Measurements from ENCODE around the gene PROSER3.
A peak's percentile ranks its signal among the peaks of the same experiment; 100 is the strongest.

The PROSER3 gene

GRCh38 chr19:35775298-35776101 is 17.5 kb downstream of the PROSER3 start, which contains the start of gene ARHGAP33:
Gene ARHGAP33, plus strand, starts transcription at chr19:35775564. Its CDS starts 95 bp downstream, at chr19:35775659.
- DNase-seq (ENCODE audit: low read depth in 3 of 3, low spot score in 1 of 3), result peak; percentile 95 to 97 (median 96)

- DNase-seq (ENCODE audit: low read depth in 3 of 3, low spot score in 1 of 3), result no peak
Measured at GRCh38 chr19:35776102-35776788, 18.3 kb downstream of the PROSER3 start.

GRCh38 chr19:35777086-35777841 is 19.3 kb downstream of the PROSER3 start:
- DNase-seq (ENCODE audit: low read depth in 3 of 3, low spot score in 1 of 3), result no peak

- no peak for DNase-seq (ENCODE audit: low read depth in 3 of 3, low spot score in 1 of 3)
Measured at GRCh38 chr19:35777961-35778360, 20.0 kb downstream of the PROSER3 start.

- DNase-seq (ENCODE audit: low read depth in 3 of 3, low spot score in 1 of 3), result no peak
Measured at GRCh38 chr19:35779033-35779432, 21.1 kb downstream of the PROSER3 start.

- DNase-seq (ENCODE audit: low read depth in 3 of 3, low spot score in 1 of 3), result no peak
Measured at GRCh38 chr19:35780058-35780457, 22.1 kb downstream of the PROSER3 start.

GRCh38 chr19:35780717-35781116 is 22.7 kb downstream of the PROSER3 start:
- no peak for DNase-seq (ENCODE audit: low read depth in 3 of 3, low spot score in 1 of 3)

GRCh38 chr19:35781650-35782049 is 23.7 kb downstream of the PROSER3 start:
- no peak for DNase-seq (ENCODE audit: low read depth in 3 of 3, low spot score in 1 of 3)

- no peak for DNase-seq (ENCODE audit: low read depth in 3 of 3, low spot score in 1 of 3)
Measured at GRCh38 chr19:35782589-35782988, 24.6 kb downstream of the PROSER3 start.

- DNase-seq (ENCODE audit: low read depth in 3 of 3, low spot score in 1 of 3), result no peak
Measured at GRCh38 chr19:35783469-35784434, 25.8 kb downstream of the PROSER3 start.

- no peak for DNase-seq (ENCODE audit: low read depth in 3 of 3, low spot score in 1 of 3)
Measured at GRCh38 chr19:35784503-35785338, 26.7 kb downstream of the PROSER3 start.

- DNase-seq (ENCODE audit: low read depth in 3 of 3, low spot score in 1 of 3), result no peak
Measured at GRCh38 chr19:35785339-35785627, 27.3 kb downstream of the PROSER3 start.

GRCh38 chr19:35786299-35787160 is 28.6 kb downstream of the PROSER3 start:
- no peak for DNase-seq (ENCODE audit: low read depth in 3 of 3, low spot score in 1 of 3)

GRCh38 chr19:35787227-35787799 is 29.3 kb downstream of the PROSER3 start:
- no peak for DNase-seq (ENCODE audit: low read depth in 3 of 3, low spot score in 1 of 3)

- no peak for DNase-seq (ENCODE audit: low read depth in 3 of 3, low spot score in 1 of 3)
Measured at GRCh38 chr19:35788205-35788960, 30.4 kb downstream of the PROSER3 start.

- DNase-seq (ENCODE audit: low read depth in 3 of 3, low spot score in 1 of 3), result no peak
Measured at GRCh38 chr19:35789195-35789977, 31.4 kb downstream of the PROSER3 start.

All from stimulated activated CD4-positive, alpha-beta T cell treated with anti-CD3 and anti-CD28 coated beads, TNF-alpha, amount 100 ng/mL, for 1 hour (primary cell).